ENCODE results near the gene PKD2. TPM values are rescaled to one million over a fixed set of nuclear protein-coding genes. Genes with fewer than 3 reads are reported as not detected.

Gene PKD2
- polyA plus RNA-seq, 3 donors: 1.2 to 9.7 (median 2.4) TPM

GRCh38 chr4:88077911-88078524 is 70.6 kb downstream of the PKD2 start:
- no peak overlapping the region for H3K9ac ChIP-seq (ENCODE audit: insufficient read depth, low read length, poor library complexity, severe bottlenecking)
- no peak for TF ChIP-seq CTCF (IDR thresholded peaks at IDR 0.05)
- intact Hi-C loops (cut with micrococcal nuclease): no loop called here
- Mint-ChIP-seq H3K27me3 (ENCODE audit: low read depth in 3 of 3) (peaks cover 0 to 4% (median 0%) of the 10 kb centered on the region in 3 donors), H3K9me3 (no peaks in the 10 kb centered on the region), H3K36me3 (peaks cover 23 to 42% of the 10 kb centered on the region in 2 donors), H3K4me1 (no peaks in the 10 kb centered on the region), H3K4me3 (no peak overlapping the region), H3K27ac (no peak overlapping the region)
- H3K27me3 ChIP-seq (ENCODE audit: control insufficient read depth in 2 of 2, insufficient read depth in 2 of 2, low read length in 2 of 2): no peaks in the 10 kb centered on the region
- H3K4me1 ChIP-seq (ENCODE audit: control insufficient read depth in 1 of 2, insufficient read depth in 2 of 2, low read length in 2 of 2): no peaks in the 10 kb centered on the region
- no peaks in the 10 kb centered on the region for H3K9me3 ChIP-seq (replicated peaks in 1 of 2; ENCODE audit: control insufficient read depth in 1 of 2, insufficient read depth in 1 of 2, low read length in 2 of 2)
- no peak overlapping the region for H3K27ac ChIP-seq (ENCODE audit: low read depth in 1 of 2, low read length in 2 of 2)
- H3K4me3 ChIP-seq (replicated peaks in 1 of 3; ENCODE audit: low read depth in 2 of 3, low read length in 3 of 3): no peak overlapping the region
- H3K79me2 ChIP-seq (ENCODE audit: insufficient read depth, low read length): no peaks in the 10 kb centered on the region
- no peaks in the 10 kb centered on the region for H4K20me1 ChIP-seq (ENCODE audit: insufficient read depth, low read length)
- no peak overlapping the region for H2AFZ ChIP-seq (ENCODE audit: insufficient read depth, low read depth, low read length, poor library complexity, severe bottlenecking)
- H3K4me2 ChIP-seq (replicated peaks; ENCODE audit: extremely low read depth, low read length, poor library complexity, severe bottlenecking): no peak overlapping the region
- DNase-seq: no peak
- 100% methylated on average over 4 of the region's 7 CpGs for WGBS (ENCODE audit: insufficient coverage)
- H3K36me3 ChIP-seq (replicated peaks in 1 of 2; ENCODE audit: control insufficient read depth in 1 of 2, insufficient read depth in 2 of 2, low read length in 2 of 2): peaks cover 30 to 43% of the 10 kb centered on the region in 2 donors

- H3K4me1 ChIP-seq (ENCODE audit: control insufficient read depth in 1 of 2, insufficient read depth in 2 of 2, low read length in 2 of 2): no peaks in the 10 kb centered on the region
- H3K27me3 Mint-ChIP-seq (ENCODE audit: low read depth in 3 of 3): peaks cover 0 to 6% (median 0%) of the 10 kb centered on the region in 3 donors
- no peak overlapping the region for H2AFZ ChIP-seq (ENCODE audit: insufficient read depth, low read depth, low read length, poor library complexity, severe bottlenecking)
- no CpG with 5 or more reads among the region's 2 CpGs for WGBS (ENCODE audit: insufficient coverage)
- no peak overlapping the region for H3K4me3 Mint-ChIP-seq
- TF ChIP-seq CTCF (IDR thresholded peaks at IDR 0.05): no peak
- peaks cover 0 to 2% (median 0%) of the 10 kb centered on the region in 7 donors for H3K9me3 Mint-ChIP-seq
- no peaks in the 10 kb centered on the region for H3K27me3 ChIP-seq (ENCODE audit: control insufficient read depth in 2 of 2, insufficient read depth in 2 of 2, low read length in 2 of 2)
- H4K20me1 ChIP-seq (ENCODE audit: insufficient read depth, low read length): no peaks in the 10 kb centered on the region
- no peak overlapping the region for H3K4me3 ChIP-seq (replicated peaks in 1 of 3; ENCODE audit: low read depth in 2 of 3, low read length in 3 of 3)
- no peak overlapping the region for H3K27ac ChIP-seq (ENCODE audit: low read depth in 1 of 2, low read length in 2 of 2)
- H3K9ac ChIP-seq (ENCODE audit: insufficient read depth, low read length, poor library complexity, severe bottlenecking): no peak overlapping the region
- no peaks in the 10 kb centered on the region for H3K9me3 ChIP-seq (replicated peaks in 1 of 2; ENCODE audit: control insufficient read depth in 1 of 2, insufficient read depth in 1 of 2, low read length in 2 of 2)
- H3K4me1 Mint-ChIP-seq: no peaks in the 10 kb centered on the region
- H3K79me2 ChIP-seq (ENCODE audit: insufficient read depth, low read length): no peaks in the 10 kb centered on the region
- no peak overlapping the region for H3K27ac Mint-ChIP-seq
- peaks cover 30 to 43% of the 10 kb centered on the region in 2 donors for H3K36me3 ChIP-seq (replicated peaks in 1 of 2; ENCODE audit: control insufficient read depth in 1 of 2, insufficient read depth in 2 of 2, low read length in 2 of 2)
- peaks cover 23 to 37% of the 10 kb centered on the region in 2 donors for H3K36me3 Mint-ChIP-seq
- DNase-seq: no peak
- intact Hi-C loops (cut with micrococcal nuclease): no loop called here
- H3K4me2 ChIP-seq (replicated peaks; ENCODE audit: extremely low read depth, low read length, poor library complexity, severe bottlenecking): no peak overlapping the region
Measured at GRCh38 chr4:88078579-88078978, 71.1 kb downstream of the PKD2 start.

All from CD14-positive monocyte (primary cell).